H9 (cell line): Measurements from ENCODE around the gene OR2C3. TPM values are rescaled to one million over a fixed set of nuclear protein-coding genes. Genes with fewer than 3 reads are reported as not detected.

ENCODE experiments used
- DNase-seq: peaks from one replicate; pipeline ENCODE4 v3.0.0-alpha.2; 2017
- H2AFZ ChIP-seq: one replicate; pipeline ENCODE4 v1.6.1; 2013; ENCODE audit warnings: mild to moderate bottlenecking, low read length, control low read depth, moderate library complexity
- H2AK5ac ChIP-seq: 2 replicates; pipeline ENCODE4 v1.6.1; 2013; ENCODE audit warnings: low read length, control low read depth, mixed read lengths; ENCODE audit not compliant: insufficient read length
- H2BK120ac ChIP-seq: one replicate; pipeline ENCODE4 v1.6.1; 2013; ENCODE audit warnings: low read depth, mild to moderate bottlenecking, low read length, control low read depth, inconsistent platforms; ENCODE audit not compliant: poor library complexity, severe bottlenecking
- H2BK12ac ChIP-seq: 2 replicates; pipeline ENCODE4 v1.6.1; 2013; ENCODE audit warnings: low read length, control low read depth, mixed read lengths, low read depth; ENCODE audit not compliant: insufficient read length
- H2BK15ac ChIP-seq: 2 replicates; pipeline ENCODE4 v1.6.1; 2013; ENCODE audit warnings: low read depth, low read length, control low read depth
- H2BK20ac ChIP-seq: one replicate; pipeline ENCODE4 v1.6.1; 2013; ENCODE audit warnings: low read depth, mild to moderate bottlenecking, low read length, control low read depth, inconsistent platforms; ENCODE audit not compliant: poor library complexity, severe bottlenecking
- H2BK5ac ChIP-seq: 2 replicates; pipeline ENCODE4 v1.6.1; 2013; ENCODE audit warnings: low read length, control low read depth, mixed read lengths; ENCODE audit not compliant: insufficient read length
- H3K14ac ChIP-seq: 2 replicates; pipeline ENCODE4 v1.6.1; 2013; ENCODE audit warnings: low read length, control low read depth; ENCODE audit not compliant: insufficient read depth
- H3K18ac ChIP-seq: 2 replicates; pipeline ENCODE4 v1.6.1; 2013; ENCODE audit warnings: low read depth, mild to moderate bottlenecking, mixed read lengths, low read length, control low read depth; ENCODE audit not compliant: insufficient read length
- H3K23ac ChIP-seq: 2 replicates; pipeline ENCODE4 v1.6.1; 2013; ENCODE audit warnings: low read length, control low read depth, mixed read lengths, low read depth; ENCODE audit not compliant: insufficient read length
- H3K23me2 ChIP-seq: 2 replicates; pipeline ENCODE4 v1.6.1; 2013; ENCODE audit warnings: low read depth, mild to moderate bottlenecking, mixed read lengths, low read length, control low read depth; ENCODE audit not compliant: insufficient read length, poor library complexity, severe bottlenecking
- H3K27ac ChIP-seq: 2 replicates; pipeline ENCODE4 v1.5.1; 2013; ENCODE audit warnings: low read length, control low read depth, mixed read lengths, low read depth; ENCODE audit not compliant: insufficient read length
- H3K27me3 ChIP-seq: 2 replicates; pipeline ENCODE4 v1.6.1; 2013; ENCODE audit warnings: low read length, control low read depth, inconsistent platforms; ENCODE audit not compliant: insufficient read depth
- H3K4ac ChIP-seq: 2 replicates; pipeline ENCODE4 v1.6.1; 2013; ENCODE audit warnings: low read depth, mild to moderate bottlenecking, control low read depth, inconsistent platforms, low read length, moderate library complexity
- H3K4me1 ChIP-seq: 2 replicates; pipeline ENCODE4 v1.6.1; 2013; ENCODE audit warnings: low read length, control low read depth, inconsistent platforms; ENCODE audit not compliant: insufficient read depth
- H3K4me2 ChIP-seq: 2 replicates; pipeline ENCODE4 v1.6.1; 2013; ENCODE audit warnings: low read length, control low read depth, mixed read lengths; ENCODE audit not compliant: insufficient read length, insufficient read depth
- H3K56ac ChIP-seq: 2 replicates; pipeline ENCODE4 v1.6.1; 2013; ENCODE audit warnings: low read depth, mild to moderate bottlenecking, mixed read lengths, low read length, control low read depth; ENCODE audit not compliant: insufficient read length
- H3K79me1 ChIP-seq: 2 replicates; pipeline ENCODE4 v1.6.1; 2013; ENCODE audit warnings: low read depth, mild to moderate bottlenecking, moderate library complexity, low read length, control low read depth, inconsistent platforms; ENCODE audit not compliant: insufficient read depth, poor library complexity, severe bottlenecking
- H3K79me2 ChIP-seq: 2 replicates; pipeline ENCODE4 v1.6.1; 2013; ENCODE audit warnings: low read length, control low read depth, inconsistent platforms; ENCODE audit not compliant: insufficient read depth
- H3K9ac ChIP-seq: 2 replicates; pipeline ENCODE4 v1.6.1; 2013; ENCODE audit warnings: low read length, control low read depth, mixed read lengths; ENCODE audit not compliant: insufficient read length; ENCODE audit errors: extremely low read depth
- H3K9me3 ChIP-seq: one replicate; pipeline ENCODE4 v1.6.1; 2013; ENCODE audit warnings: low read depth, low read length, inconsistent platforms; ENCODE audit not compliant: control insufficient read depth
- H3T11ph ChIP-seq: one replicate; pipeline ENCODE4 v1.6.1; 2013; ENCODE audit warnings: mild to moderate bottlenecking, low read length, control low read depth, inconsistent platforms
- H4K20me1 ChIP-seq: one replicate; pipeline ENCODE4 v1.6.1; 2013; ENCODE audit not compliant: control insufficient read depth, insufficient read length, insufficient read depth
- H4K5ac ChIP-seq: 2 replicates; pipeline ENCODE4 v1.6.1; 2013; ENCODE audit warnings: low read depth, mild to moderate bottlenecking, mixed read lengths, low read length, control low read depth; ENCODE audit not compliant: insufficient read length
- H4K8ac ChIP-seq: replicated peaks from 2 replicates; pipeline ENCODE4 v1.6.1; 2013; ENCODE audit warnings: low read length, control low read depth, mixed read lengths, low read depth; ENCODE audit not compliant: insufficient read length
- H4K91ac ChIP-seq: 2 replicates; pipeline ENCODE4 v1.6.1; 2013; ENCODE audit warnings: low read depth, mild to moderate bottlenecking, moderate library complexity, mixed read lengths, low read length, control low read depth; ENCODE audit not compliant: insufficient read length
- H3K27ac Mint-ChIP-seq, 3 experiments: 2 replicates in 2 of 3; 3 replicates in 1 of 3; pipeline ENCODE4 v1.8.0; 2020 to 2021; ENCODE audit warnings: mixed read lengths in 3 of 3, mild to moderate bottlenecking in 1 of 3, moderate library complexity in 1 of 3
- H3K27me3 Mint-ChIP-seq: 2 replicates; pipeline ENCODE4 v1.8.0; 2021; ENCODE audit warnings: low read depth, mild to moderate bottlenecking, moderate library complexity, mixed read lengths
- H3K36me3 Mint-ChIP-seq, 3 experiments: 2 replicates in 2 of 3; 3 replicates in 1 of 3; pipeline ENCODE4 v1.8.0; 2020 to 2021; ENCODE audit warnings: low read depth in 3 of 3, mixed read lengths in 3 of 3; ENCODE audit not compliant: insufficient read depth in 1 of 3
- H3K4me1 Mint-ChIP-seq, 2 experiments: 2 replicates each; pipeline ENCODE4 v1.8.0; 2020; ENCODE audit warnings: mixed read lengths in 2 of 2
- H3K4me3 Mint-ChIP-seq, 2 experiments: 2 replicates in 1 of 2; 3 replicates in 1 of 2; pipeline ENCODE4 v1.8.0; 2020 to 2021; ENCODE audit warnings: mild to moderate bottlenecking in 2 of 2, mixed read lengths in 2 of 2, moderate library complexity in 1 of 2
- H3K9me3 Mint-ChIP-seq, 2 experiments: 2 replicates in 1 of 2; 3 replicates in 1 of 2; pipeline ENCODE4 v1.8.0; 2020; ENCODE audit warnings: mild to moderate bottlenecking in 2 of 2, mixed read lengths in 2 of 2, moderate library complexity in 1 of 2
- WGBS: extraction: QIAGEN DNeasy Blood & Tissue Kit; methylation state at CpG from one replicate; pipeline ENCODE4 v1.1.7; 2013; ENCODE audit warnings: missing lambda C conversion rate, low lambda C conversion rate, mixed read lengths; ENCODE audit not compliant: insufficient read length; ENCODE audit errors: extremely low coverage; 5-methylcytosine and 5-hydroxymethylcytosine counted together
- total RNA-seq: library from RNA; stranded (reverse); gene quantifications from 2 replicates; pipeline ENCODE4 v1.2.1, GENCODE V29; 2021
- TF ChIP-seq, protein P1 (sequence below): fragments of 200-600 bp; sonication (generic); conservative IDR thresholded peaks from 3 replicates; pipeline ENCODE4 v1.8.0; 2021; ENCODE audit warnings: antibody characterized with exemption, mild to moderate bottlenecking

Gene OR2C3
- total RNA-seq, 1 experiment from 2014 or later, result not detected

DNA sequence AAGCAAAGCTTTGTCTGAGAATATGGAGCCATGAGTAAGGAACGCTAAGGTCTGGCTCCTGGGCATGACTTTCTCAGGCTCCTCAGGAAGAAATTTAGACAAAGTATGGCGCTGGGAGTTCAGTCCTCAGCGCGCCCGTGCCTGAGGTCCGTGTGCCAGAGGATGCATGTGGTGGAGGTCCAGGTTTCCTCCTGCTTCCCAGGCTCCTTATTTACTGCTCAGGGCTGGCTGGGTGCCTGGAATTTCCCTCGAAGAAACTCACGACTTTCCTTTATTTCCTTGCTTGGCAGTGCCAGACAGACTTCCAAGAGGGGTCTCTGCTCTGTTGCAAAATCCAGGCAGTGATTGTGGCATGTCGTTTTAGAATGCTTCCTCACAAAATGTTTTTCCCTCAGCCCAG lies 26.0 kb upstream of the OR2C3 start:
- H2BK120ac ChIP-seq, result no peak overlapping the region
- no peak overlapping the region for H3K14ac ChIP-seq
- no peaks in the 10 kb centered on the region; a peak in 1 of 7 replicates for H3K36me3 Mint-ChIP-seq
- no peak overlapping the region for H4K8ac ChIP-seq
- no peak overlapping the region for H2AK5ac ChIP-seq
- H3K9ac ChIP-seq, result no peak overlapping the region
- no peak overlapping the region for H3K4me3 Mint-ChIP-seq
- H2AFZ ChIP-seq, result no peak overlapping the region
- no peak overlapping the region for H3K4me2 ChIP-seq
- H3K23me2 ChIP-seq, result no peaks in the 10 kb centered on the region
- no peaks in the 10 kb centered on the region for H3K9me3 Mint-ChIP-seq
- H3K18ac ChIP-seq, result no peak overlapping the region
- H2BK20ac ChIP-seq, result no peak overlapping the region
- no peak overlapping the region for H2BK12ac ChIP-seq
- H3K9me3 ChIP-seq, result no peaks in the 10 kb centered on the region
- no peak overlapping the region for H3T11ph ChIP-seq
- H3K4ac ChIP-seq, result no peak overlapping the region
- H3K27me3 Mint-ChIP-seq, result 0 out of 2 replicates have a peak, but pooled peaks cover under 1% of the 10 kb centered on the region
- no CpG with 5 or more reads among the region's 9 CpGs for WGBS
- H4K91ac ChIP-seq, result no peak overlapping the region
- no peak overlapping the region for H3K27ac ChIP-seq
- H4K20me1 ChIP-seq, result no peaks in the 10 kb centered on the region
- DNase-seq, result no peak
- H3K27me3 ChIP-seq, result no peaks in the 10 kb centered on the region
- no peak overlapping the region for H4K5ac ChIP-seq
- H3K79me2 ChIP-seq, result no peaks in the 10 kb centered on the region
- H3K4me1 Mint-ChIP-seq, result peaks cover 11% of the 10 kb centered on the region in 2 experiments
- H2BK15ac ChIP-seq, result no peak overlapping the region
- peak overlapping the region in 1 of 3 experiments; percentile 76; a peak in 1 of 7 replicates for H3K27ac Mint-ChIP-seq
- TF ChIP-seq, protein P1, sequence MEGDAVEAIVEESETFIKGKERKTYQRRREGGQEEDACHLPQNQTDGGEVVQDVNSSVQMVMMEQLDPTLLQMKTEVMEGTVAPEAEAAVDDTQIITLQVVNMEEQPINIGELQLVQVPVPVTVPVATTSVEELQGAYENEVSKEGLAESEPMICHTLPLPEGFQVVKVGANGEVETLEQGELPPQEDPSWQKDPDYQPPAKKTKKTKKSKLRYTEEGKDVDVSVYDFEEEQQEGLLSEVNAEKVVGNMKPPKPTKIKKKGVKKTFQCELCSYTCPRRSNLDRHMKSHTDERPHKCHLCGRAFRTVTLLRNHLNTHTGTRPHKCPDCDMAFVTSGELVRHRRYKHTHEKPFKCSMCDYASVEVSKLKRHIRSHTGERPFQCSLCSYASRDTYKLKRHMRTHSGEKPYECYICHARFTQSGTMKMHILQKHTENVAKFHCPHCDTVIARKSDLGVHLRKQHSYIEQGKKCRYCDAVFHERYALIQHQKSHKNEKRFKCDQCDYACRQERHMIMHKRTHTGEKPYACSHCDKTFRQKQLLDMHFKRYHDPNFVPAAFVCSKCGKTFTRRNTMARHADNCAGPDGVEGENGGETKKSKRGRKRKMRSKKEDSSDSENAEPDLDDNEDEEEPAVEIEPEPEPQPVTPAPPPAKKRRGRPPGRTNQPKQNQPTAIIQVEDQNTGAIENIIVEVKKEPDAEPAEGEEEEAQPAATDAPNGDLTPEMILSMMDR, result no peak
- H2BK5ac ChIP-seq, result no peak overlapping the region
- no peak overlapping the region for H3K56ac ChIP-seq
- no peaks in the 10 kb centered on the region for H3K79me1 ChIP-seq
- no peak overlapping the region for H3K23ac ChIP-seq
- no peaks in the 10 kb centered on the region; the same call in 1 of the 2 replicates for H3K4me1 ChIP-seq
